ENCODE measurements around the gene KCNK6. TPM values are rescaled to one million over a fixed set of nuclear protein-coding genes. Genes with fewer than 3 reads are reported as not detected.

The KCNK6 gene
- total RNA-seq, 1 experiment from 2014 or later: 6.5 TPM

- peaks cover 6 to 11% of the 10 kb centered on the region in 2 experiments; a peak in 2 of 4 replicates for H3K4me1 Mint-ChIP-seq
- H2AK5ac ChIP-seq (ENCODE audit: insufficient read length, low read length): no peak overlapping the region
- no peak overlapping the region for H4K5ac ChIP-seq (ENCODE audit: insufficient read length, low read depth, low read length)
- peaks cover 12% of the 10 kb centered on the region for H3K79me1 ChIP-seq (ENCODE audit: insufficient read depth, low read depth, low read length, poor library complexity, severe bottlenecking)
- no peak overlapping the region for H2BK5ac ChIP-seq (ENCODE audit: insufficient read length, low read length)
- no peaks in the 10 kb centered on the region for H3K9me3 Mint-ChIP-seq
- H2AFZ ChIP-seq (ENCODE audit: low read length): no peak overlapping the region
- H3K27ac Mint-ChIP-seq: peak overlapping the region; percentile 36 to 85 (median 55); a peak in 3 of 7 replicates
- DNase-seq: no peak
- H3K4me2 ChIP-seq (ENCODE audit: insufficient read depth, insufficient read length, low read length): no peak overlapping the region
- no peak overlapping the region for H2BK120ac ChIP-seq (ENCODE audit: low read depth, low read length, poor library complexity, severe bottlenecking)
- no peak overlapping the region for H3K9ac ChIP-seq (ENCODE audit: extremely low read depth, insufficient read length, low read length)
- H3K79me2 ChIP-seq (ENCODE audit: insufficient read depth, low read length): peaks cover 20% of the 10 kb centered on the region
- no peak overlapping the region for H3K23ac ChIP-seq (ENCODE audit: insufficient read length, low read depth, low read length)
- H3K56ac ChIP-seq (ENCODE audit: insufficient read length, low read depth, low read length): no peak overlapping the region
- no peaks in the 10 kb centered on the region for H3K9me3 ChIP-seq (ENCODE audit: control insufficient read depth, low read depth, low read length)
- no peak overlapping the region for H3K4me3 Mint-ChIP-seq
- H3K4me1 ChIP-seq (ENCODE audit: insufficient read depth, low read length): no peaks in the 10 kb centered on the region
- no CpG with 5 or more reads among the region's 9 CpGs for WGBS (ENCODE audit: extremely low coverage, insufficient read length, low lambda C conversion rate)
- no peak overlapping the region for H3K18ac ChIP-seq (ENCODE audit: insufficient read length, low read depth, low read length)
- TF ChIP-seq, protein P1, sequence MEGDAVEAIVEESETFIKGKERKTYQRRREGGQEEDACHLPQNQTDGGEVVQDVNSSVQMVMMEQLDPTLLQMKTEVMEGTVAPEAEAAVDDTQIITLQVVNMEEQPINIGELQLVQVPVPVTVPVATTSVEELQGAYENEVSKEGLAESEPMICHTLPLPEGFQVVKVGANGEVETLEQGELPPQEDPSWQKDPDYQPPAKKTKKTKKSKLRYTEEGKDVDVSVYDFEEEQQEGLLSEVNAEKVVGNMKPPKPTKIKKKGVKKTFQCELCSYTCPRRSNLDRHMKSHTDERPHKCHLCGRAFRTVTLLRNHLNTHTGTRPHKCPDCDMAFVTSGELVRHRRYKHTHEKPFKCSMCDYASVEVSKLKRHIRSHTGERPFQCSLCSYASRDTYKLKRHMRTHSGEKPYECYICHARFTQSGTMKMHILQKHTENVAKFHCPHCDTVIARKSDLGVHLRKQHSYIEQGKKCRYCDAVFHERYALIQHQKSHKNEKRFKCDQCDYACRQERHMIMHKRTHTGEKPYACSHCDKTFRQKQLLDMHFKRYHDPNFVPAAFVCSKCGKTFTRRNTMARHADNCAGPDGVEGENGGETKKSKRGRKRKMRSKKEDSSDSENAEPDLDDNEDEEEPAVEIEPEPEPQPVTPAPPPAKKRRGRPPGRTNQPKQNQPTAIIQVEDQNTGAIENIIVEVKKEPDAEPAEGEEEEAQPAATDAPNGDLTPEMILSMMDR (conservative IDR thresholded peaks at IDR 0.05): no peak
- H3K4ac ChIP-seq (ENCODE audit: low read depth, low read length): no peak overlapping the region
- H3K27me3 ChIP-seq (ENCODE audit: insufficient read depth, low read length): no peaks in the 10 kb centered on the region
- H4K91ac ChIP-seq (ENCODE audit: insufficient read length, low read depth, low read length): no peak overlapping the region
- peaks cover 3 to 32% (median 26%) of the 10 kb centered on the region in 3 experiments; a peak in 6 of 7 replicates for H3K36me3 Mint-ChIP-seq (ENCODE audit: insufficient read depth in 1 of 3, low read depth in 3 of 3)
- no peak overlapping the region for H3K14ac ChIP-seq (ENCODE audit: insufficient read depth, low read length)
- no peak overlapping the region for H2BK15ac ChIP-seq (ENCODE audit: low read depth, low read length)
- no peak overlapping the region for H2BK12ac ChIP-seq (ENCODE audit: insufficient read length, low read depth, low read length)
- no peak overlapping the region for H4K8ac ChIP-seq (replicated peaks; ENCODE audit: insufficient read length, low read depth, low read length)
- no peaks in the 10 kb centered on the region for H4K20me1 ChIP-seq (ENCODE audit: control insufficient read depth, insufficient read depth, insufficient read length)
- no peak overlapping the region for H2BK20ac ChIP-seq (ENCODE audit: low read depth, low read length, poor library complexity, severe bottlenecking)
- no peak overlapping the region for H3K27ac ChIP-seq (ENCODE audit: insufficient read length, low read depth, low read length)
- H3K23me2 ChIP-seq (ENCODE audit: insufficient read length, low read depth, low read length, poor library complexity, severe bottlenecking): no peaks in the 10 kb centered on the region
- H3K27me3 Mint-ChIP-seq (ENCODE audit: low read depth): no peaks in the 10 kb centered on the region
- no peak overlapping the region for H3T11ph ChIP-seq (ENCODE audit: low read length)
Observed at GRCh38 chr19:38277969-38278680, 41.5 kb upstream of the KCNK6 start.

All from H9 (cell line).